Activated CD4-positive, alpha-beta T cell treated with anti-CD3 and anti-CD28 coated beads, Interleukin-2, Interleukin-4, amounts not matched to agents 100 ng/mL and 50 ng/mL, durations not matched to agents 16 hours and 8 hours (primary cell): ENCODE measurements around the gene MRC2.
"Not testable (repeated sequence)": the region's sequence is repeated elsewhere in the genome, so short reads cannot be mapped to it uniquely, and the experiment has no call there.

Experiments
- DNase-seq: peaks from one replicate; pipeline ENCODE4 v3.0.0-alpha.2; 2020; ENCODE audit warnings: low spot score

Gene MRC2

GRCh38 chr17:62681061-62681938 is 53.8 kb downstream of the MRC2 start:
- no peak for DNase-seq

- DNase-seq, result no peak
Measured at GRCh38 chr17:62681939-62682381, 54.5 kb downstream of the MRC2 start.

GRCh38 chr17:62684179-62684578 is 56.7 kb downstream of the MRC2 start:
- no peak for DNase-seq

GRCh38 chr17:62687997-62688396 is 60.5 kb downstream of the MRC2 start:
- no peak for DNase-seq

GRCh38 chr17:62688398-62689160 is 61.1 kb downstream of the MRC2 start:
- DNase-seq, result no peak

GRCh38 chr17:62689441-62690167 is 62.1 kb downstream of the MRC2 start:
- no peak for DNase-seq

- DNase-seq, result no peak
Measured at GRCh38 chr17:62690168-62690897, 62.9 kb downstream of the MRC2 start.

- not testable (repeated sequence) for DNase-seq
Measured at GRCh38 chr17:62691589-62691915, 64.1 kb downstream of the MRC2 start.

GRCh38 chr17:62692159-62692651 is 64.7 kb downstream of the MRC2 start:
- DNase-seq, result no peak

- no peak for DNase-seq
Measured at GRCh38 chr17:62692721-62693431, 65.4 kb downstream of the MRC2 start.

- no peak for DNase-seq
Measured at GRCh38 chr17:62693616-62694409, 66.3 kb downstream of the MRC2 start.

- not testable (repeated sequence) for DNase-seq
Measured at GRCh38 chr17:62695093-62695738, 67.7 kb downstream of the MRC2 start.

- DNase-seq, result no peak
Measured at GRCh38 chr17:62696256-62696655, 68.8 kb downstream of the MRC2 start.

GRCh38 chr17:62696726-62697490 is 69.4 kb downstream of the MRC2 start:
- DNase-seq, result no peak

GRCh38 chr17:62698459-62698858 is 71.0 kb downstream of the MRC2 start:
- not testable (repeated sequence) for DNase-seq

- DNase-seq, result no peak
Measured at GRCh38 chr17:62700964-62701705, 73.7 kb downstream of the MRC2 start.

GRCh38 chr17:62701706-62702085 is 74.2 kb downstream of the MRC2 start:
- no peak for DNase-seq

- no peak for DNase-seq
Measured at GRCh38 chr17:62702746-62703260, 75.3 kb downstream of the MRC2 start.
